Measurements from ENCODE around the gene TBC1D22A. TPM values are rescaled to one million over a fixed set of nuclear protein-coding genes. Genes with fewer than 3 reads are reported as not detected.

TBC1D22A gene
- total and polyA plus RNA-seq, 9 of the 15 experiments (the other 6 are each of a cell fraction or from before 2014, with no cell fraction given) = 0.20 to 11.5 (median 5.2) TPM

DNA sequence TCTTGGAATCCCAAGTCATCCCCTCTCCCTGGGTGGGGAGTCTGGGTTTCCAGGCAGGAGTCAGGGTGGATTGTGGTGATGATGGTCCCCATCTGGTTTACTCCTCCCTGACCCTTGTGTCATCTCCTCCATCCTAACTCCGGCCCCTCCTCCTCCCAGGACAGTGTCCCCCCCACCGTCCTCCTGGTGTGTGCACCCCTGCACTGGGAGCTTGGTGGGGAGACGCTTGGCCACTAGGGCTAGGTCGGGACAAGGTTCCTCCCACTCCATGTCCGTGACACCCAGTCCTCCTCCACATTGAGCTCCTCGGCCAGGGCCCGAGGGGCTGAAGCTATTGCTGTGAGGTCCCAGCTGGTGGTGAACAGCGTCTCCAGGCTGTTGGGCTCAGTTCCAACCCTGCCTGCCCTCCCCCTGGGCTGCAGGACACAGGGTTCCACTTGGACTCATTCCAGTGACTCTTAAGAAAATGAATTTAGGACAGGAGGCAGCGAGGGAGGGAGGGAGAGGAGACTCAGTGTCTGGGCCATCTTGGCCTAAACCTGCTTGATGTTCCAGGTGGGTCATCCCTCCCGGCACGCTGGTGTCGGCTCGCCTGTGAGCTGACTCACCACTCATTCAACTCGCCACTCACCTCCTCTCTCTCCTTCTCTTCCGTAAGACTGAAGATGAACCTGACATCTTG lies 433.2 kb downstream of the TBC1D22A start:
- WGBS (ENCODE audit: insufficient coverage, low coverage, missing lambda C conversion rate) = 0% methylated on average over 5 of the region's 15 CpGs
- no peaks in the 10 kb centered on the region for H4K20me1 ChIP-seq (replicated peaks; ENCODE audit: control insufficient read depth, insufficient read depth, low read length)
- FAIRE-seq (no peak), DNase-seq (ENCODE audit: extremely low read depth in 1 of 4, low spot score in 3 of 4) (no peak), ATAC-seq (no peak)
- intact Hi-C loops (cut with micrococcal nuclease) (no loop called here), in situ Hi-C loops (cut with MboI) (no loop called here)
- no peak overlapping the region for H3K4me2 ChIP-seq (ENCODE audit: insufficient read depth, low read length)
- peaks cover 0 to 12% of the 10 kb centered on the region in 2 experiments; a peak in 2 of 5 replicates for H3K4me1 ChIP-seq (replicated peaks in 1 of 2; ENCODE audit: control insufficient read depth in 2 of 2, insufficient read depth in 2 of 2, low read length in 2 of 2)
- no peak overlapping the region for H2AFZ ChIP-seq (ENCODE audit: low read depth, low read length)
- CTCF ChIA-PET (ENCODE audit: low intra/inter-chr PET ratio) = no interaction called here
- H3K27ac ChIP-seq (ENCODE audit: extremely low read depth, low read depth, low read length) = no peak overlapping the region
- no peaks in the 10 kb centered on the region for H3K79me2 ChIP-seq (ENCODE audit: control insufficient read depth, insufficient read depth, low read length)
- no peaks in the 10 kb centered on the region for H3K36me3 ChIP-seq (ENCODE audit: control insufficient read depth, insufficient read depth, low read length)
- H3K27me3 ChIP-seq (ENCODE audit: control insufficient read depth in 2 of 2, insufficient read depth in 2 of 2, low read length in 2 of 2) = peaks cover 2 to 57% of the 10 kb centered on the region in 2 experiments; a peak in 4 of 5 replicates
- no TSS peak for BruUV-seq (replicated peaks)
- POLR2A ChIA-PET = interaction anchor here (0.5 to 1.1 kb wide), 3 partner anchors 15 to 751 kb away, joined by 3 to 4 read pairs (median 3); no protein-coding TSS in a partner anchor
- H3K9me3 ChIP-seq (replicated peaks; ENCODE audit: control insufficient read depth, insufficient read depth, low read depth, low read length) = no peaks in the 10 kb centered on the region
- TF ChIP-seq EWSR1 (IDR thresholded peaks at IDR 0.05; ENCODE audit: borderline replicate concordance, low read depth, partially characterized antibody) = no peak
- TF ChIP-seq ZNF639 (CRISPR knock-in tag; conservative IDR thresholded peaks at IDR 0.05 in 1 of 2, IDR thresholded peaks at IDR 0.05 in 1 of 2) = no peak
- TF ChIP-seq HDAC3 (IDR thresholded peaks at IDR 0.05; ENCODE audit: borderline replicate concordance, partially characterized antibody) = no peak
- TF ChIP-seq, protein P1, sequence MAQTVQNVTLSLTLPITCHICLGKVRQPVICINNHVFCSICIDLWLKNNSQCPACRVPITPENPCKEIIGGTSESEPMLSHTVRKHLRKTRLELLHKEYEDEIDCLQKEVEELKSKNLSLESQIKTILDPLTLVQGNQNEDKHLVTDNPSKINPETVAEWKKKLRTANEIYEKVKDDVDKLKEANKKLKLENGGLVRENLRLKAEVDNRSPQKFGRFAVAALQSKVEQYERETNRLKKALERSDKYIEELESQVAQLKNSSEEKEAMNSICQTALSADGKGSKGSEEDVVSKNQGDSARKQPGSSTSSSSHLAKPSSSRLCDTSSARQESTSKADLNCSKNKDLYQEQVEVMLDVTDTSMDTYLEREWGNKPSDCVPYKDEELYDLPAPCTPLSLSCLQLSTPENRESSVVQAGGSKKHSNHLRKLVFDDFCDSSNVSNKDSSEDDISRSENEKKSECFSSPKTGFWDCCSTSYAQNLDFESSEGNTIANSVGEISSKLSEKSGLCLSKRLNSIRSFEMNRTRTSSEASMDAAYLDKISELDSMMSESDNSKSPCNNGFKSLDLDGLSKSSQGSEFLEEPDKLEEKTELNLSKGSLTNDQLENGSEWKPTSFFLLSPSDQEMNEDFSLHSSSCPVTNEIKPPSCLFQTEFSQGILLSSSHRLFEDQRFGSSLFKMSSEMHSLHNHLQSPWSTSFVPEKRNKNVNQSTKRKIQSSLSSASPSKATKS (CRISPR knock-in tag; IDR thresholded peaks at IDR 0.05) = no peak
- TF ChIP-seq ZNF696 (CRISPR knock-in tag; conservative IDR thresholded peaks at IDR 0.05) = no peak
- no peak for TF ChIP-seq PRPF4 (IDR thresholded peaks at IDR 0.05; ENCODE audit: insufficient read depth, low read depth, low read length, poor library complexity, severe bottlenecking)
- no peak for TF ChIP-seq XRCC5 (IDR thresholded peaks at IDR 0.05; ENCODE audit: low read depth, low read length)
- TF ChIP-seq POLR2H (tag; IDR thresholded peaks at IDR 0.05; ENCODE audit: low read depth) = no peak
- TF ChIP-seq SRSF3 (IDR thresholded peaks at IDR 0.05; ENCODE audit: insufficient read depth, low read length) = no peak
- no peak for TF ChIP-seq LARP7 (IDR thresholded peaks at IDR 0.05)
- no peak overlapping the region for H3K9ac ChIP-seq (ENCODE audit: insufficient read depth in 1 of 2, low read depth in 2 of 2, low read length in 2 of 2)
- no peak overlapping the region for H3K4me3 ChIP-seq
- no peaks in the 10 kb centered on the region for H3K9me1 ChIP-seq (ENCODE audit: control insufficient read depth, insufficient read depth, low read length)

Measured in K562 (cell line).